GM23248 (cell line): ENCODE data around the gene FBF1.

Experiments used
- EZH2 ChIP-seq: fragments of 200-600 bp; sonication (generic); IDR thresholded peaks from 2 replicates; pipeline ENCODE4 v1.6.1; 2018; ENCODE audit warnings: antibody characterized with exemption, mild to moderate bottlenecking; ENCODE audit not compliant: insufficient read depth, poor library complexity, severe bottlenecking
- EZH2phosphoT487 ChIP-seq: fragments of 200-600 bp; sonication (generic); IDR thresholded peaks from 2 replicates; pipeline ENCODE4 v1.6.1; 2018; ENCODE audit warnings: antibody characterized with exemption, moderate library complexity, mild to moderate bottlenecking, low read depth; ENCODE audit not compliant: insufficient read depth

- TF ChIP-seq EZH2phosphoT487 (no peak), EZH2 (no peak)
Measured at GRCh38 chr17:75926456-75926855, 14.4 kb downstream of the FBF1 start.
